RWPE1 (cell line): Measurements from ENCODE around the gene CFAP221.

Source experiments
- CTCF ChIA-PET: fragments of 350-600 bp; sonication (Branson Sonifier 250); formaldehyde crosslinking; extraction: SDS; loops from one replicate; lab custom pipeline; 2021; lab: Yijun Ruan, JAX
- POLR2A ChIA-PET: fragments of 400-600 bp; formaldehyde crosslinking; extraction: SDS; loops from one replicate; lab custom pipeline; 2020; ENCODE audit warnings: antibody characterized with exemption; ENCODE audit not compliant: low non-redundant PET; lab: Yijun Ruan, JAX
- DNase-seq: peaks from one replicate; pipeline ENCODE4 v3.0.0; 2012; ENCODE audit warnings: low spot score
- H3K27ac ChIP-seq: fragments of 450-650 bp; 2 replicates; pipeline ENCODE4 v1.5.1; 2017
- CTCF ChIP-seq: fragments of 450-650 bp; conservative IDR thresholded peaks from 2 replicates; pipeline ENCODE4 v1.5.1; 2017; ENCODE audit warnings: low read depth, mild to moderate bottlenecking

CFAP221 gene

GRCh38 chr2:119702918-119703401 lies 158.7 kb downstream of the CFAP221 start:
- ChIA-PET POLR2A (no interaction called here), CTCF (interaction anchor here (0.6 to 1.7 kb wide), 18 partner anchors 9 to 470 kb away, joined by 3 to 7 read pairs (median 3); no protein-coding TSS in a partner anchor)
- TF ChIP-seq CTCF: peak; percentile 95
- H3K27ac ChIP-seq: no peak overlapping the region; the same call in 1 of the 2 replicates
- DNase-seq: peak; percentile 77

GRCh38 chr2:119703526-119703925 lies 159.3 kb downstream of the CFAP221 start:
- ChIA-PET CTCF (interaction anchor here (0.6 to 1.7 kb wide), 18 partner anchors 8 to 469 kb away, joined by 3 to 7 read pairs (median 4); no protein-coding TSS in a partner anchor), POLR2A (no interaction called here)
- 0 out of 2 replicates have a peak overlapping the region, but pooled peaks have one; percentile 31 for H3K27ac ChIP-seq
- DNase-seq: no peak
- no peak for TF ChIP-seq CTCF

- TF ChIP-seq CTCF: no peak
- H3K27ac ChIP-seq: no peak overlapping the region
- POLR2A ChIA-PET: no interaction called here
- CTCF ChIA-PET: interaction anchor here (0.7 to 1.7 kb wide), 3 partner anchors 49 to 254 kb away, joined by 3 to 4 read pairs (median 4); no protein-coding TSS in a partner anchor
- no peak for DNase-seq
Measured at GRCh38 chr2:119704670-119705120, 160.4 kb downstream of the CFAP221 start.

GRCh38 chr2:119706221-119706620 lies 162.0 kb downstream of the CFAP221 start:
- no peak for DNase-seq
- ChIA-PET POLR2A (no interaction called here), CTCF (no interaction called here)
- H3K27ac ChIP-seq: no peak overlapping the region
- TF ChIP-seq CTCF: no peak
